GM23248 (cell line): ENCODE data around the gene MINDY4B. TPM values are rescaled to one million over a fixed set of nuclear protein-coding genes. Genes with fewer than 3 reads are reported as not detected.
A peak's percentile ranks its signal among the peaks of the same experiment; 100 is the strongest.

Source experiments
- DNase-seq: peaks from one replicate; pipeline ENCODE4 v3.0.0-alpha.2; 2015
- H2AFZ ChIP-seq: fragments of 200-600 bp; sonication (generic); 2 replicates; pipeline ENCODE4 v1.6.1; 2016; ENCODE audit warnings: antibody characterized with exemption
- H3F3A ChIP-seq: fragments of 200-600 bp; sonication (generic); 2 replicates; pipeline ENCODE4 v1.6.1; 2016; ENCODE audit warnings: mild to moderate bottlenecking, antibody characterized with exemption, mixed run types; ENCODE audit not compliant: insufficient read depth
- H3K27ac ChIP-seq: fragments of 200-600 bp; sonication (generic); 2 replicates; pipeline ENCODE4 v1.5.1; 2016; ENCODE audit warnings: mild to moderate bottlenecking
- H3K27me3 ChIP-seq: fragments of 200-600 bp; sonication (generic); replicated peaks from 2 replicates; pipeline ENCODE4 v1.6.1; 2016; ENCODE audit warnings: mild to moderate bottlenecking; ENCODE audit not compliant: insufficient read depth
- H3K36me3 ChIP-seq: fragments of 200-600 bp; sonication (generic); 2 replicates; pipeline ENCODE4 v1.6.1; 2016; ENCODE audit warnings: low read depth, mild to moderate bottlenecking
- H3K4me1 ChIP-seq: fragments of 200-600 bp; sonication (generic); 2 replicates; pipeline ENCODE4 v1.6.1; 2016; ENCODE audit warnings: mild to moderate bottlenecking; ENCODE audit not compliant: insufficient read depth
- H3K4me2 ChIP-seq: fragments of 200-600 bp; sonication (generic); one replicate; pipeline ENCODE4 v1.6.1; 2016; ENCODE audit warnings: mild to moderate bottlenecking; ENCODE audit not compliant: unreplicated experiment
- H3K4me3 ChIP-seq: fragments of 200-600 bp; sonication (generic); 2 replicates; pipeline ENCODE4 v1.5.1; 2016; ENCODE audit warnings: mild to moderate bottlenecking
- H3K79me2 ChIP-seq: fragments of 200-600 bp; sonication (generic); 2 replicates; pipeline ENCODE4 v1.6.1; 2016; ENCODE audit warnings: mild to moderate bottlenecking; ENCODE audit not compliant: insufficient read depth
- H3K9ac ChIP-seq: fragments of 200-600 bp; sonication (generic); 2 replicates; pipeline ENCODE4 v1.6.1; 2016; ENCODE audit warnings: mild to moderate bottlenecking
- H3K9me2 ChIP-seq: fragments of 200-600 bp; sonication (generic); 2 replicates; pipeline ENCODE4 v1.6.1; 2016; ENCODE audit warnings: mixed run types, mild to moderate bottlenecking, moderate library complexity; ENCODE audit not compliant: insufficient read depth
- H3K9me3 ChIP-seq: fragments of 200-600 bp; sonication (generic); one replicate; pipeline ENCODE4 v1.6.1; 2017; ENCODE audit warnings: low read depth
- H4K20me1 ChIP-seq: fragments of 200-600 bp; sonication (generic); 2 replicates; pipeline ENCODE4 v1.6.0; 2016; ENCODE audit not compliant: insufficient read depth
- EZH2 ChIP-seq: fragments of 200-600 bp; sonication (generic); IDR thresholded peaks from 2 replicates; pipeline ENCODE4 v1.6.1; 2018; ENCODE audit warnings: antibody characterized with exemption, mild to moderate bottlenecking; ENCODE audit not compliant: insufficient read depth, poor library complexity, severe bottlenecking
- EZH2phosphoT487 ChIP-seq: fragments of 200-600 bp; sonication (generic); IDR thresholded peaks from 2 replicates; pipeline ENCODE4 v1.6.1; 2018; ENCODE audit warnings: antibody characterized with exemption, moderate library complexity, mild to moderate bottlenecking, low read depth; ENCODE audit not compliant: insufficient read depth
- WGBS, 2 experiments: methylation state at CpG; one replicate each; pipeline ENCODE4 v1.1.6; 2015 to 2017; ENCODE audit warnings: low lambda C conversion rate in 2 of 2, low coverage in 1 of 2; ENCODE audit errors: missing lambda C conversion rate in 2 of 2; 5-methylcytosine and 5-hydroxymethylcytosine counted together
- in situ Hi-C: fragments of 300-500 bp; cut with MboI; formaldehyde crosslinking; loops from 2 replicates; pipeline ENCODE4 v1.15.0; 2020
- polyA plus RNA-seq: library from polyadenylated mRNA; unstranded; fragments of >200 nt; fragmentation: Nextera tagmentation; extraction: Ambion mirVana; gene quantifications from 2 replicates; pipeline ENCODE4 v1.2.1, GENCODE V29; 2016
- total RNA-seq: library from RNA; depleted of rRNA; stranded (reverse); fragments of >200 nt; shearing (Covaris generic); gene quantifications from 2 replicates; pipeline ENCODE4 v1.2.3, GENCODE V29; 2014; rRNA removed

Gene MINDY4B
- total RNA-seq = not detected in 2 replicates
- polyA plus RNA-seq = not detected in 2 replicates

DNA sequence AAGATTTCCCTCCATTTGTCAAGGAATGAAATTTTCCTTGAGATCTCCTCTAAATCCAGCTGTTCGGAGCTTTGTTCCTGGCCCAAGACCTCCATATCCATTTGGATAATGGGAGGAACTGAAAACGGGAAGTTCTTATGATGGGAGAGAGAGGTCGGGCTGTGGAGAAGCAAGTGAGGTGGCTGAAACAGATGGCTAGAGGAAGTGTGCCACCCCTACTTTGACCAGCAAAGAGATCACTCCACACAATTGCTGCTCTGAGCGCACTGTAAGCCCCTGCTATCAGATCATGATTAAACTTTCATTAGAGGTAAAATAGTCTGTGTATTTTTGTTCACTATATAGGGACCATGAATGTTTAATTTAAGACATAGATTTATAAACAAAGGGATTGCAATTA is at the start of gene MINDY4B:
MINDY4B (minus strand) TSS at position 101 of the 400 bp plus-strand sequence; CDS start at position 101, 0 bp downstream.
- Histone ChIP-seq H4K20me1 (no peaks in the 10 kb centered on the region), H3K9me2 (no peaks in the 10 kb centered on the region), H3K79me2 (no peaks in the 10 kb centered on the region), H3K4me1 (no peaks in the 10 kb centered on the region), H3K9me3 (no peaks in the 10 kb centered on the region), H3K36me3 (no peaks in the 10 kb centered on the region), H2AFZ (no peak within 1 kb of the TSS), H3F3A (no peaks in the 10 kb centered on the region), H3K27ac (no peak within 1 kb of the TSS), H3K9ac (no peak within 1 kb of the TSS), H3K4me3 (no peak within 1 kb of the TSS), H3K27me3 (peaks cover 82% of the 10 kb centered on the region), H3K4me2 (no peak within 1 kb of the TSS)
- in situ Hi-C loops = no loop called here
- TF ChIP-seq EZH2 (no peak), EZH2phosphoT487 (no peak)
- 66 to 69% methylated on average over 4 of the region's 4 CpGs for WGBS, 2 experiments
- DNase-seq = no peak

DNA sequence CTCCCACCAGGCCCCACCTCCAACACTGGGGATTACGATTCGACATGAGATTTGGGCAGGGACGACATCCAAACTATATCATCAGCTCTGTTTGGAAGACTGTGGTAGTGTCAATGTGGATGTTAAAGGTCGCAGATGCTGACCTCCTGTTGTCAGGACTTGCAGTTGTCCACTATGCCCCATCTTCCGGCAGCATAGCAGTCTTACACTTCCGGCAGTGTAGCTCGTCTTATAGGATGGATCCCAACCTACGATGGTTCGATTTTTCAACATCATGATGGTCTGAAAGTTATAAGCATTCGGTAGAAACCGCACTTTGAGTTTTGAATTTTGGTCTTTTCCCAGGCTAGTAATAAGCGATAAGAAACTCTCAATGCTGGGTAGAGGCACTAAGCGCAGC is 46.7 kb upstream of the MINDY4B start:
- Histone ChIP-seq H3K79me2 (no peaks in the 10 kb centered on the region), H3K4me3 (no peak overlapping the region), H3K27me3 (peaks cover 55% of the 10 kb centered on the region), H3K9me2 (no peaks in the 10 kb centered on the region), H3K9ac (no peak overlapping the region), H4K20me1 (no peaks in the 10 kb centered on the region), H3K36me3 (no peaks in the 10 kb centered on the region), H3K4me2 (no peak overlapping the region), H3K9me3 (no peaks in the 10 kb centered on the region), H2AFZ (no peak overlapping the region), H3F3A (no peaks in the 10 kb centered on the region), H3K4me1 (no peaks in the 10 kb centered on the region), H3K27ac (no peak overlapping the region)
- DNase-seq = no peak
- TF ChIP-seq EZH2 (no peak), EZH2phosphoT487 (no peak)
- in situ Hi-C loops = no loop called here
- 82 to 83% methylated on average over 13 of the region's 13 CpGs for WGBS, 2 experiments

DNA sequence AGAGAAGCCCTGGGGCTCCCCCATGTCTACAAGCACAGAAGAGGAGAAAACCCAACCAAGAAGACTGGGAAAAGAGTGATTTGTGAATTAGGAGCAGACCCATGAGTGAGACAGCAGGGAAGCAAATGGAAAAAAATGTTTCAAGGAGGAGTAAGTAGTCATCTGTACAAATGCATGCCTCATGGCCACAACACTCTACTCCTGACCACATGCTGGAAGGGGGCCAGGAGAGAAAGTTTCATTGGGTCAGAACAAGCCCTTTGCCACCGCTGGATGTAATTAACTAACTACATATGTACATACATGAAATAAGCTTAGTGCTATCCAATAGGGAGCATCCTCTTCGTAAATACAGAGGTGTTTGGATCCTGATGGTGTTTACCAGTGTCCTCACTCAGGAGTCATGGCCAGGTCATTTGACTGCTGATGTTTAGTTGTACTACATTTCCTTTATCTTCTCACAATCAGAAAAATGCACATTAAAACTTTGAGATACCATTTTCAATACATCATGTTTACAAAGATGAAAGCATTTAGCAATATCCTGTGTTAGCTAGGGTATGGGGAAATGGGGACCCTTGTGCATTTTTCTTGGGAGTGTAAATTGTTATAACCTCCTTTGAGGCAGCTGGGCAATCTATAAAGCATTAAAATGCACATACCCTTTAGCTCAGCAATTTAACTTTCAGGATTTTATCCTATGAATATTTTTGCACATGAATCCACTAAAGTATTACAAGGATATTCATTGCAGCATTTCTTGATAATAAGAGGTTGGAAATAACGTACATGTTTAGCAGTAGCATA is 40.2 kb upstream of the MINDY4B start:
- Histone ChIP-seq H4K20me1 (no peaks in the 10 kb centered on the region), H3K27me3 (peaks cover 34% of the 10 kb centered on the region), H3F3A (no peaks in the 10 kb centered on the region), H2AFZ (no peak overlapping the region), H3K9ac (no peak overlapping the region), H3K27ac (no peak overlapping the region), H3K9me2 (no peaks in the 10 kb centered on the region), H3K4me2 (no peak overlapping the region), H3K4me3 (no peak overlapping the region), H3K36me3 (no peaks in the 10 kb centered on the region), H3K9me3 (no peaks in the 10 kb centered on the region), H3K4me1 (peaks cover 5% of the 10 kb centered on the region; the same call in 1 of the 2 replicates), H3K79me2 (no peaks in the 10 kb centered on the region)
- 38 to 41% methylated on average over 3 of the region's 3 CpGs for WGBS, 2 experiments
- TF ChIP-seq EZH2 (no peak), EZH2phosphoT487 (no peak)
- DNase-seq = peak; percentile 82
- in situ Hi-C loops = no loop called here

DNA sequence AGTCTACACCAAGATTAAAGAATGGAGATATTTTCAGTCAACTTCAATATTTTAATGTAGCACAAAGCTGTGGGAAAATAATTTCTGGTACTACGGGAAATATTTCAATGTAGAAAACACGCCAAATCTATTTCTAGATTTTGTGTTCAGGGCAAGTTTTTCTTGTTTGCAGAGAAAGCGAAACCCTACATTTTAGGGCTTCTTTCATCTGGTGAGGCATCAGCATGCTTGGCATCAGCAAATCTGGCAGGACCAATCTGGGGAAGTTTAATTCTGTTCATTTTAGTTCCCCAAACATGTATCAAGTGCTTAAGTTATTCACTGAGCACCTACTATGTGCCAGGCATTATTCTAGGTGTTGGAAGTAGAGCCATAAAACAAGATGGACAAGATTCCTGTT is 37.0 kb upstream of the MINDY4B start:
- H3K9ac ChIP-seq = no peak overlapping the region
- H4K20me1 ChIP-seq = no peaks in the 10 kb centered on the region
- DNase-seq = no peak
- no peak overlapping the region for H2AFZ ChIP-seq
- WGBS, 2 experiments = 42 to 50% methylated on average over 3 of the region's 3 CpGs
- H3K4me1 ChIP-seq = peaks cover 5% of the 10 kb centered on the region; the same call in 1 of the 2 replicates
- no peaks in the 10 kb centered on the region for H3K9me2 ChIP-seq
- peaks cover 33% of the 10 kb centered on the region for H3K27me3 ChIP-seq
- TF ChIP-seq EZH2phosphoT487 = no peak
- no peak for TF ChIP-seq EZH2
- no peak overlapping the region for H3K4me3 ChIP-seq
- H3K4me2 ChIP-seq = no peak overlapping the region
- no peaks in the 10 kb centered on the region for H3K79me2 ChIP-seq
- H3F3A ChIP-seq = no peaks in the 10 kb centered on the region
- in situ Hi-C loops = no loop called here
- no peak overlapping the region for H3K27ac ChIP-seq
- no peaks in the 10 kb centered on the region for H3K9me3 ChIP-seq
- H3K36me3 ChIP-seq = no peaks in the 10 kb centered on the region
